Effector CD8-positive, alpha-beta T cell (primary cell): ENCODE results near the gene CCL8.

Experiments
- DNase-seq: peaks from one replicate; lab custom pipeline; 2025; lab: John Stamatoyannopoulos, UW
- total RNA-seq, 4 experiments: gene quantifications; one replicate each; lab custom pipeline; 2026; lab: John Stamatoyannopoulos, UW

Gene CCL8
- total RNA-seq: 0 reads per million in 4 experiments

- DNase-seq: no peak
Measured at GRCh38 chr17:34319039-34319483, at the start of gene CCL8. CCL8 (plus strand) TSS chr17:34319435; CDS start chr17:34319502, 67 bp downstream.

- DNase-seq: no peak
Measured at GRCh38 chr17:34269969-34270368, 49.3 kb upstream of the CCL8 start, which contains the start of gene CCL7. CCL7 (plus strand) TSS chr17:34270221; CDS start chr17:34270291, 70 bp downstream.

GRCh38 chr17:34275881-34276280 lies 43.4 kb upstream of the CCL8 start:
- DNase-seq: no peak

GRCh38 chr17:34276826-34277225 lies 42.4 kb upstream of the CCL8 start:
- no peak for DNase-seq

GRCh38 chr17:34283571-34283970 lies 35.7 kb upstream of the CCL8 start:
- DNase-seq: no peak

- no peak for DNase-seq
Measured at GRCh38 chr17:34285286-34285792, 33.9 kb upstream of the CCL8 start, which contains the start of gene CCL11. CCL11 (plus strand) TSS chr17:34285742; CDS start chr17:34285809, 67 bp downstream.

GRCh38 chr17:34287875-34288274 lies 31.4 kb upstream of the CCL8 start:
- no peak for DNase-seq

- no peak for DNase-seq
Measured at GRCh38 chr17:34290586-34290985, 28.6 kb upstream of the CCL8 start.

GRCh38 chr17:34291721-34292348 lies 27.4 kb upstream of the CCL8 start:
- DNase-seq: no peak

- DNase-seq: no peak
Measured at GRCh38 chr17:34299027-34299426, 20.2 kb upstream of the CCL8 start.

GRCh38 chr17:34299956-34300577 lies 19.2 kb upstream of the CCL8 start:
- DNase-seq: no peak

GRCh38 chr17:34300652-34301370 lies 18.4 kb upstream of the CCL8 start:
- no peak for DNase-seq

- no peak for DNase-seq
Measured at GRCh38 chr17:34301986-34302385, 17.2 kb upstream of the CCL8 start.

GRCh38 chr17:34302636-34303035 lies 16.6 kb upstream of the CCL8 start:
- no peak for DNase-seq

- no peak for DNase-seq
Measured at GRCh38 chr17:34303606-34304005, 15.6 kb upstream of the CCL8 start.

GRCh38 chr17:34305061-34305460 lies 14.2 kb upstream of the CCL8 start:
- DNase-seq: no peak

GRCh38 chr17:34305606-34306005 lies 13.6 kb upstream of the CCL8 start:
- DNase-seq: no peak

- no peak for DNase-seq
Measured at GRCh38 chr17:34306466-34306865, 12.8 kb upstream of the CCL8 start.

- no peak for DNase-seq
Measured at GRCh38 chr17:34307110-34307509, 12.1 kb upstream of the CCL8 start.

GRCh38 chr17:34308371-34308770 lies 10.9 kb upstream of the CCL8 start:
- DNase-seq: no peak

GRCh38 chr17:34311291-34311690 lies 7.9 kb upstream of the CCL8 start:
- DNase-seq: no peak

GRCh38 chr17:34312080-34312479 lies 7.2 kb upstream of the CCL8 start:
- no peak for DNase-seq

GRCh38 chr17:34313164-34313563 lies 6.1 kb upstream of the CCL8 start:
- no peak for DNase-seq
